Posterior cingulate gyrus (tissue), 11 donors: Measurements from ENCODE around the gene PRDM5.

Source experiments
- DNase-seq, 10 donors: peaks; one replicate each; pipeline versions ENCODE4 v3.0.0 to v3.0.0-alpha.2; 2020 to 2021; ENCODE audit warnings: mixed read lengths in 3 of 10
- intact Hi-C: fragments of 100-400 bp; cut with DNase I; formaldehyde crosslinking; loops from one replicate; pipeline ENCODE4 v1.15.1; 2023

PRDM5 gene

DNA sequence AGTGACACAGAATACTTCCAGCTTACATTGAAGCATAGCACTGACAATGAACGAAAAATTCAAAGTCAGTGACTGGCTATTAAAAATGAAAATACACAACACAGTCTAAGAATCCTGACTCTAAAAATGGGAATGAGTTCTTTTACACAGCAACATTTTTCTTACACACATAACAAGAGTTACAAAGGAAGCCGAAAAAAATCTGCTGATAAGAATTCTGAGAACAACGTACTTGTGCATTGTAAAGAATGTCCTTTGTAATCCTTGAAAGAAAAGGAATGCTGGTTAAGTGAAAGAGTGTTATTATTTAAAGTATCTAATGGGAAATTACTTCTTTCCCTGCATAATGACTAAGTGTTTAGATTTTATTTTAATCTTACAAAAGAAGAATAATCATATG lies 199.4 kb downstream of the PRDM5 start:
- intact Hi-C loops, result loop anchor here (10.0 kb wide), 1 partner anchor 372 kb away; no protein-coding TSS in a partner anchor
- no peak for DNase-seq

DNA sequence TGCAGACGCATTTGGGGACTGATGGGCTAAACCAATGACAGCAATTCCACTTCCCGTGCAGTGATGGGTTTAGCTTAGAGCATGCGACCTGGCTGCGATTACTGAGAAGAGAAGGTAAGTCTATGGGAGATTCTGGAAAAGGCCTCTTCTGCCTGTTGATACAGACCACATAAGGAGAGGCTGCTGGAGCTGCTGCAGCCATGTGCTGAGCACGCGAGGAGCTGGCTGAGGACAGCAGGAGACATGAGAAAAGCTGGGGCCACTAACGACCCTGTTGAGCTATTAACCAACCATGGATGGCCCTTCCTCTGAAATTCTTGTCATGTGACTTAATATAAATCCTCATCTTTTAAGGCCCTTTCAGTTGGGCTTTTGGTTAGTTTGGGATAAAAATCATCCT lies 199.9 kb downstream of the PRDM5 start:
- intact Hi-C loops, result loop anchor here (10.0 kb wide), 1 partner anchor 372 kb away; no protein-coding TSS in a partner anchor
- DNase-seq, result no peak

DNA sequence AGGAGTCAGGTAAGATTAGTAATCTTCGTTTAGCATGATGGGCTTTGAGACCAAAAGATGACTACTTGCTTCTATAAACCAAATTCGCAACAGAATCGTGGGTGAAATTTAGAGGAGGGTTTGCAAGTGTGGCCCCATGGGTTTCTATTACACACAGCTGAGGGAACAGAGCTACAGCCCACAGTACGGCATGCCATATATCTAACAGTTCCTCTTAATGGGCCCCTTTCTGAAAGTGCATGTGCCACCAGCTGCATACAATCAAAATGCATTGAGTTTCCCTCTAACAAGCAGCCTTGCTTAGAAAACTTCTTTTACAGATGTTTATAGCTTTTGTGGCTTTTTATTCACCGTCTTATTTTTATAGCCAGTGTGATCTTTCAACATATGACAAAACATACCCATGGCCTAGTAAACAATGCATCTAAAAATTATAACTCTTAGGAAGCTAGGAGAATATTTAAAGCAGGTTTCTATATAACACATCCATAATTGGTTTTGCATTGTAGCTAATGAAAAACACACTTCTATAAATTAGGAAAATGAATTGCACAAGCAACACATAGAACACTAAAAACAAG lies 202.1 kb downstream of the PRDM5 start:
- intact Hi-C loops, result loop anchor here (10.0 kb wide), 1 partner anchor 374 kb away; no protein-coding TSS in a partner anchor
- no peak for DNase-seq

DNA sequence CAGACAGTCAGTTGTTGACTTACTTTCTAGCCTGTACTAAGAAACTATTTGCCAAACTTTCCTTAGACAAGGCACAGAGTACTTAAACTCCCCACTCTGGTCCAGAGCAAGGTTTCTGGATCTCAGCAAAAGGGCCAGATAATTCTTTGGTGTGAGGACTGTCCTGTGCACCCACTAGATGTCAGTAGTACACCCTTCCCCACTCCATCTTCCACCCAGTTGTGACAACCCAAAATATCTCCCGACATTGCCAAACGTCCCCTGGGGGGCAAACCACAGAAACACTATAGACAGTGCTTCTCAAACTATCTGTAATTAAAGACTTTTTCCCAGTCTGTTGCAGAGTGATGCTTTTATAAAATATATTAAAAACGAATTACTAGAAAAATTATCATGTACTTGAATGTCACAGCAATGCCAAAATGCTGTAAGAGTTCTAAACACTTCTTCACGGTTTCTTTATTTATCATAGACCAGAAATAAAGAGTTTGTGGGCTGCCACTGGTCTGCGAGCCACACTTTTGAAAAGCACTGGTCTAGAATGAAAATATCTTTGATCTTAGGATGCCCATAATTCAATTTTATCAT lies 203.5 kb downstream of the PRDM5 start:
- intact Hi-C loops, result no loop called here

DNA sequence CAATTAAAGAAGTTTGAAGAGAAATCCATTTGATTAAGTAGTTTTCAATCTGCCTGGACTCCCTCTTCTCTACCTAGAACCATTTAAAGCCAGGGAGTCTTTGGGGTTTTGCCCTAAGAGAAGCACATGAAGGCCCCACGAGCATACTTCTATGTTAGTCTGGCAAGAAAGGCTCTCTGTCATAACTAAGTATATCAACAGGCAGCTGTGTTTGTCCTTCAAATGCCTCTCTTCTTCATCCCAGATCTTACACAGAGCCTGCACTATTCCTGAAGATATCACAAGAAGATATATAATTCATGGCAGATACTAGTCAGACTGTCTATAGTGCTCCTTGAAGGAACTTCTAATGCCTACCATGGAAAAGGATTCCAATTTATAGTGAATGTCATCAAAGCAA lies 206.2 kb downstream of the PRDM5 start:
- DNase-seq, result no peak
- intact Hi-C loops, result no loop called here

More for the DNA sequence above, 203.5 kb downstream of the PRDM5 start:
- DNase-seq, result no peak

DNA sequence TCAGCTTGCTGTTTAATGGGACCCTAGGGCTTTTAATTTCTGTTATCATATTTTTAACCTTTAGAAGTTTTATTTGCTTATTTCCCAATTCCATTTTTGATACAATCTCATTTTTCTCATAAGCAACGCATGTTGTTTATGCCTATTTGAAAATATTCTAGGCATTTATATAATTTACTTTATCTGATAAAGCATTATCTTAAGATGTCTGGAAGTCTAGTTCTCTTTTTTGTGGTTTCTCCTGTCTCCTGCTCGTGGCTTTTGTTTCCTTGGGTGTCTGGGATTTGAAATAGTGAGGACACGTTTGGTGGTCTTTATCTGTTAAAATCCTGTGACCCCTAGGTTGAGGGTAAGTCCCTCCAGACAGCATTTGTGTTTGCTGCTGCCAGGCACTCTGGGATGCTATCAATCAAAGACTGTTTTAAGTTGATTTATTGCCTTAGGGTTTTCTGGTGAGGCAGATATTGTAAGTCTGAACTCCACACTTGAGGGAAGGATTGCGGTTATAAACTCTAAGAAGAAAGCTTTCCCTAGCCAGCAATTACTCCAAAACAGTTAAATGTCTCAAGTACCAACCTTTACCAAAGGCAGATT lies 208.0 kb downstream of the PRDM5 start:
- intact Hi-C loops, result no loop called here
- DNase-seq, result no peak

DNA sequence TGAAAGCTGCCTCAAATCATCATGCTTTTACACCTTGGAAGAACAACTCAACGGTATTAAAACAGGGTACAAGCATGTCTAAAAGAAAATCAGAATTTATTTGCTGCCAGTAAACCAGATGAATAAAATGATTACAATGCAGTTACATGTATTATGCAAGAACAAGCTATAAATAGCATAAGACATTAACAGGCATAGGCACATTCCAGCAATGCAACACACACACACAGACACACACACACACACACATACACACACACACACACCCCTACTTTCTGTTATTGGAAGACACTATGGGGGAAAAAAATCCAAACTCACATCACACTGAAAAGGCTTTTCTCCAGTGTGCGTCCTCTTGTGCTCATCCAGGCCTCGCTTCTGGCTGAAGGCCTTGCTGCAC lies 212.5 kb downstream of the PRDM5 start:
- no peak for DNase-seq
- intact Hi-C loops, result no loop called here

DNA sequence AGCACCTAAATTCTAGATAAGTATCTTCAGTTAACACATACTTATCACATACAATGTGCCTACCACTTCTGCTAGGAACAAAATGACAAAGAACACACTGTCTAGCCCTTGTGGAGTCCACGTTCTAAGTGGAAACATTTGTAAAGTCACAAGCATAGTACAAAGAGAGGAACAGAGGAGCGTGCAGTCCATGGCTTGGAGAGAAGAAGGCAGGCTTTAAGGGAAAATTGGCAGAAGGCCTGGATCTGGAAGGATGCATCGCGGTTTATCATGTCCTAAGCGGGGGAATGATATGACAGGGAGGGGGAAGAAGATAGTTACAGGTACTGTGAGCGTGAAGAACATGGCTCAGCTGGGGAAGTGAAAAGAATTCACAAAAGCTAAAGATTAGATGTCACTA lies 218.0 kb downstream of the PRDM5 start:
- intact Hi-C loops, result no loop called here
- DNase-seq, result no peak

DNA sequence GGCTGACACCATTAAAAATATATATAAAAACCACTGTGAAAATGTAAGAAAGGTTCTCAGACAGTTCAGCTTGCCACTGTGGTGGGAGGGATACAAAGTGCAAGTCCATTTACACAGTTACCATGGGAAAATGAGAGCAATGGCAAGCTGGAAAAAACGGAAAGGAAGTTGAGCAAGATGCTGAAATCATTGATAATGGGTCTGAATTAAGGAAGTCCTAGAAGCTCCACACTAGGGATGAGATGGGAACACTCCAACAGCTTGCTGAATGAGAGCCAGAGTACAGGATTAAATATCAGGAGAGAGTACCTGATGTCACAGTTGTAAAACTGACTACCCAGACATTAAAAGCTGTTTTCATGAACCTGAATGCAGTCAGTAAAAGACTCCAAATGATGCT lies 218.6 kb downstream of the PRDM5 start:
- no peak for DNase-seq
- intact Hi-C loops, result no loop called here

DNA sequence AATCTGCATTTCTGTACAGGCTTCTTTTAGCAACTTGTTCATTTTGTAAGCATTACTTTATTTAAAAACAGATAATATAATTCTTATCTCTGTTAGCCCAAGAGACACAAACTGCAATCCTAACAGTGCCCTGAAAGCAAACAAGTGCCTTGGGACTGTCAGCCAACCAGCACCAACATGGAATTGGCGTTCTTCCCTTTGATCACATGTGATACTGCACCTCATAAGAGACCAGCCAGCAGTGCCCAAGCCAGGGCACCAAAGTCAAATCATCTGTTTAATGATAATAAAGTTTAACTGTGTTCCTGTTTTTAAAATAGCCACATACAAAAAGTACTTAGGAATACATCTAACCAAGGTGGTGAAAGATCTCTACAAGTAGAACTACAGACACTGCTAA lies 223.2 kb downstream of the PRDM5 start:
- no peak for DNase-seq
- intact Hi-C loops, result no loop called here

DNA sequence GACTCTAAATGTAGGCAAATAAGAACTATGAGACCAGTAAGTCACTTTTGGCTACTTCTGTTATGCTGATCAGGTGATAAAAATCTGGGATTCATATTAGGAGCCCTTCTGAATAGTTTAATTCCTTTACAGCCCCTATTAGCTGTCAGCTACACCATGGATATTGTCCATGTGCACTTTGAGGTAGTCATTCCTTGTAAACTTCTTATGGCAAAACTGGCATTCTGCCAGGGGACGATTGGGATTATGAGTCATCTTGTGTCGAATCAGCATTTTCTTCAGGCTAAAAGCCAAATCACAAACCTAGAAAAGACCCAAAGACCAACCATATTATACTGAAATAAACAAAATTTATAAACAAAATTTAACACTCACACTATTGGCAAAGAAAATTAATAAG lies 227.6 kb downstream of the PRDM5 start:
- intact Hi-C loops, result no loop called here
- DNase-seq, result no peak

DNA sequence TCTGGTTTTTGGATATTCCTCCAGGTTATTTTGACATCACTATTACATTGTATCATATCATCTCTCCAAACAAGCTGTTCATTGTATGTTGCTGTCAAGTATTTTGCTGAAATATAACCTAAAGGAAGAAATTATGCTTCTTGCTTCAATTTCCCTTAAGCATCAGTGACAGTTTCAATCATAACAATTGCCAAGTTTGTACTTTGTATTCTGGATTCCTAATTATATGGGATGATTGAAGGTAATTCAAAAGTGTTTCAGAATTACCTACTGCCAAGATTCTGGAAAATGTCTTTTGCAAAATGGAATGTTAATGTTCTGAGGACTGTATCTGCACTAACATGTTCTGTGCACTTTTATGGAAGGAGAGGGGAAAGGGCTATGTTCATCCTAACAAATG lies 228.7 kb downstream of the PRDM5 start:
- intact Hi-C loops, result no loop called here
- no peak for DNase-seq

DNA sequence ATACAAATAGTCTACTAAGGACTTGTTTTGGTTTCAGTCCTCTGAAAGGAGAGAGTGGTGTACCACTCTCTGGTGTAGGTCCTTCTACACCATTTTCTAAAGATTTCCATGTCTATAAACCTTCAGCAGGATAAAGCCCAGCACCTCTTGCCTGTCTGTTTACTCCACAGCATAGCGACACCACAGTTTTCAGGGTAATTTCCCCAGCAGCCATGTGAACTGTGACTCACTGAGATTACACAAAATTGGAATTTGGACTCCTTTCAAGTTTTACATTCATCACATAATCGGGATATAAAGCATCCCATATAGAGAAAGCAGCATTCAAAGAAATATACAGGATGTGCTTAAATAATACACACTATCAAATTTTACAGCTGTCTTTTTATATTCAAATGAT lies 229.6 kb downstream of the PRDM5 start:
- no peak for DNase-seq
- intact Hi-C loops, result no loop called here

DNA sequence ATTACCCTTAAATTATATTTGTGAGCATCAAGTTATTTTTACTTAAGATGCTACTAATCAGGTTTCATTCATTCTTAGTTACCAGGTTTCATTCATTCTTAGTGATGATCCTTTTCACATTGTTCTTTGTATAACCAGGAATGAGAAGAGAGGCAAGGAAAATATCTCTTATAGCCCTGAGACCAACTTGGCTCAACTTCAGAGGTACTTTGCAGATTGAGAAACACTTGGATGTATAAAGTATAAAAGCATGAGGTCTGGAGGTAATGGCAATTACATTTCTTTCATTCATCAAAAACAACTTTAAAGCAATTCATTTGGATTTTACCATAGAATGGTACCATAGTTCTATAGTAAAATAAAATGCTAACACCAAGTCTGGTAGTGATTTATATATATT lies 231.0 kb downstream of the PRDM5 start:
- intact Hi-C loops, result no loop called here
- DNase-seq, result no peak

DNA sequence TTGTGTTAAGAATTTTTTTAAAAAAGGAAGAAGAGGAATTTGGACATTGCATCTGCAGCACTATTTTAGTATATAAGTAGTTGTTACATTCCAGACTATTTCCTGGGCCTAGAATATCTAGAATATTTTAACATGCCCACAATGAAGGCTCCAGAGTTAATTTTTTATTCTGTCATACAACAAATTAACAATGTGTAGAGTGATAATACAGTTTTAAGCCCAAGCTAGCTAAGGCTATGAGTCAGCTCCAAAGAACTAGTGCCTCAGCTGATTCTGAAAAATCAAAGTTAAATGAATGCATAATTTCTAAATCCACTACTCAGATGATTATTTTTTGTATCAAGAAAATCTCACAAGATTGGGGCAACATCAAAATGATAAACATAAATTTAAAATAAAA lies 231.4 kb downstream of the PRDM5 start:
- intact Hi-C loops, result no loop called here
- DNase-seq, result no peak

DNA sequence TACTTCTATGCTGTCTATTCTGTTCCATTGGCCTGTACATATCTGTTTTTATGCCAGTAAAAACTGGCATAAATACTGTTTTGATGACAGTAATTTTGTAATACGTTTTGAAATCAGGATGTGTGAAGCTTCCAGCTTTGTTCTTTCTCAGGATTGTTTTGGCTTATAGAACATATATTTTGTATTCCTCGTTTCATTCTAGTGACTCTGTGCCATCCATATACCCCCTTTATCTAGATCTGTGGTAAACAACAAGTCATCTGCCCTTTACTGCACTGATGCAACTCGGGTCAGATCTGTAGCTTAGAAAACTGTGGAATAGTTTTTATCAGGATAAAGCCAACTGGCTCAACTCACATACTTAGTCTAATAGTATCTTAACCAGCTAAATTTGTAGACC lies 233.7 kb downstream of the PRDM5 start:
- intact Hi-C loops, result no loop called here
- DNase-seq, result no peak

DNA sequence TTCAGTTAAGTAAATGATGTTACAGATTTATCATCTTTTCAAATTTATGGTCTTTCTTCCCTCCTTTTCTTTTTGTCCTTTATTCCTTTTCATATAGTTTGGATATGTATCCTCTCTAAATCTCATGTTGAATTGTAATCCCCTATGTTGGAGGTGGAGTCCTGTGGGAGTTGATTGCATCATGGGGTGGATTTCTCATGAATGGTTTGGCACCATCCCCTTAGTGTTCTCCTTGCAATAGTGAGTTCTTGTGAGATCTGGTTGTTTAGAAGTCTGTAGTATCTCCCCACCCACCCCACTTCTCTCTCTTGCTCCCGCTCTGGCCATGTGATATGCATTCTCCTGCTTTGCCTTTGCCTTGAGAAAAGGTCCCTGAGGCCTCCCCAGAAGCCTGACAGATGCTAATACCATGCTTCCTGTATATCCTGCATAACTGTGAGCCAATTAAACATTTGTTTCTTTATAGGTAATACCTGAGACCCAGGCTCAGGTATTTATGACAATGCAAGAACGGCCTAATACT lies 236.7 kb downstream of the PRDM5 start:
- no peak for DNase-seq
- intact Hi-C loops, result no loop called here

DNA sequence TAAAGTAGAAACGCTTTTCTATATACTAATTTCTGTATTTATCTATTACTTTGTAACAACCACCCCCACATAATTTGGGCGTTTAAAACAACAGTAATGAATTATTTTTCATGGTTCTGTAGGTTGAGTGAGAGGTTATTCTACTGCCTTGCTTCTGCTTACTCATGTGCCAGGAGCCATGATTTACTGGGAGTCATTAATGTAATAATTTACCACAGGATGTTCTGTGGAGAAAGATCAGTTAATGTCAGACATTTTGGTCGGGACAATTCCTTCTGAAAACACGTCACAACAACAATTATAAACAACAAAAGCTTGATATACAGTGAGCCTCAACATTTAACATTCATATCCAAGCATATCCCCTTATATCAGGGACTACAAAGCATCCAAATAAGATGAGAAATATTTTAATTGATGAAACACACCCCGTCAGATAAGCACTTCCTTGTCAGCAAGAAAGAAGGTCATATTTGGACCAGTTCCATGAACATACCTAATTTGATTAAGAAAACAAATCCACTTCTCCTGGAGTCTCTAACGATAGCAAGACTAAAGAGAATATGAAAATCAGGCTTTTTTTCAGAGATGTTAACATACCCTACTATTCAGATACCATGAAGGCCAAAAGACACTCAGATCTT lies 238.5 kb downstream of the PRDM5 start:
- intact Hi-C loops, result no loop called here
- DNase-seq, result no peak

DNA sequence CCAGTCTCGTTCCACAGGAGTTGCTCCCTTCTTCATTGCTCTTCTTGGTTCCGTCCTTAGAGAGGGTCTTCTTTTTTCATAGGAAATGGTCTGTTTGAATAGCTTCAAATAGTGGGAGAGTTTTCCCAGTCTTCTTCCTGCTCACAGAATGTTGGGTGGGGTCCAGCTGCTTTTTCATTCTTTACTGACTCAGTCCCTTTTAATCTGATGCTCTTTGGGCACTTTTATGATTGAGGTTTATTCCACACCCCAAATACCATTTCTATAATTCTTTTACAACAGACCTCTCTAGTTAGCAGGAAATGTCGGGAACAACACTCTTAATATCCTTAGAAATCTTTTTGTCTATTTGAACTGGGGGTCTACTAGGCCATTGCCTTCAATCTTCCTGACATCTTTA lies 239.5 kb downstream of the PRDM5 start:
- intact Hi-C loops, result no loop called here
- no peak for DNase-seq

DNA sequence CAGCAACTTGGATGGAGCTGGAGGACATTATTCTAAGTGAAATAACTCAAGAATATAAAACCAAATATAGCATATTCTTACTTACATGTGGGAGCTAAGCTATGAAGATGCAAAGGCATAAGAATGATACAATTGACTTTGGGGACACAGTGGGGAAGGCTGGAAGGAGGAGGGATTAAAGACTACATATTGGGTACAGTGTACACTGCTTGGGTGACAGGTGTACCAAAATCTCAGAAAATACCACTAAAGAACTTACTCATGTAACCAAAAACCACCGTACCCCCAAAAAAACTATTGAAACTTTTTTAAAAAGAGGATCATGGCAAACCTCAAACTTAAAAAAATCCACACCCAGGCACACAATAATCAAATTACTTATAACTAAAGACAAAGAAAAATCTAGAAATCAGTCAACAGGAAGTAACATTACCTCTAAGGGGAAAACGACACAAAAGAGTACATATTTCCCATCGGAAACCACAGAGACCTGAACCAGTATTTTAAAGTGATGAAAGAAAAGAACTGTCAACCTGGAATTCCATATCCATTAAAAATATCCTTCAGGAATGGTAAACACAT lies 241.8 kb downstream of the PRDM5 start:
- DNase-seq, result no peak
- intact Hi-C loops, result no loop called here

DNA sequence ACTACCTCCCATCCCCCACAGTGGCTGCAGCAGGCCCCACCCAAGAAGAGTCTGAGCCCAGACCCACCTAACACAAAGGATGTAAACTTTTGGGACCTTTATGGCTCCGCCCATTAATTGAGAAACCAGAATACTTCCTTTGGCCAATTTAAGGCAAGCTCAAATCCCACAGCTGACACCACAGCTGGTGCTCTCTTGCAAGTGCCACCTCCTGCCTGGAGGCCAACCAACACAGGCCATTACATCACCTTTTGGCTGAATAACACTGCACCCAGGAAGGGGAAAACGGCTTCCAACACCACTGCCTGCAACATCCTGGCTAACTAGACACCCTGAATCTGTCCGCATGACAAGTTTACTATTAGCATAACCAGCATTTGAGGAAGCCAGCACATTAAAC lies 248.8 kb downstream of the PRDM5 start:
- no peak for DNase-seq
- intact Hi-C loops, result no loop called here
